Activated CD4-positive, alpha-beta T cell treated with anti-CD3 and anti-CD28 coated beads for 1 hour (primary cell): Measurements from ENCODE around the gene SUPT4H1.

Experiments used
- DNase-seq: peaks from one replicate; pipeline ENCODE4 v3.0.0-alpha.2; 2020

SUPT4H1 gene

GRCh38 chr17:58380207-58381123, 28.5 kb upstream of the SUPT4H1 start:
- DNase-seq: no peak

DNA sequence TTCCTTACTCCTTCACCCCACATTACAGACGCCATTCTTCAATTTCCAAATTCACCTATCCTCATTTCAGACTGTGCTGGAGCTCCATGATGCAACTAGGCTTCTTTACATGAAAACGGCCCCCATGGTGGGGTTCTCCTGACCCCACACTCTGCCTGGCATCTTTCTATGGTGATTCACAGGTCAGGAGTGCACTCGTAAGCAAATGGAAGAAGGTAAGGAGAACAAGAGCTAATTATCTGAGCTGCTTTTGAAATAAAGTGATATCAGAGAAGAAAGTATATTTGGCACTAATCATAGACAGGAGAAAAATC, 27.5 kb upstream of the SUPT4H1 start:
- DNase-seq: no peak

DNA sequence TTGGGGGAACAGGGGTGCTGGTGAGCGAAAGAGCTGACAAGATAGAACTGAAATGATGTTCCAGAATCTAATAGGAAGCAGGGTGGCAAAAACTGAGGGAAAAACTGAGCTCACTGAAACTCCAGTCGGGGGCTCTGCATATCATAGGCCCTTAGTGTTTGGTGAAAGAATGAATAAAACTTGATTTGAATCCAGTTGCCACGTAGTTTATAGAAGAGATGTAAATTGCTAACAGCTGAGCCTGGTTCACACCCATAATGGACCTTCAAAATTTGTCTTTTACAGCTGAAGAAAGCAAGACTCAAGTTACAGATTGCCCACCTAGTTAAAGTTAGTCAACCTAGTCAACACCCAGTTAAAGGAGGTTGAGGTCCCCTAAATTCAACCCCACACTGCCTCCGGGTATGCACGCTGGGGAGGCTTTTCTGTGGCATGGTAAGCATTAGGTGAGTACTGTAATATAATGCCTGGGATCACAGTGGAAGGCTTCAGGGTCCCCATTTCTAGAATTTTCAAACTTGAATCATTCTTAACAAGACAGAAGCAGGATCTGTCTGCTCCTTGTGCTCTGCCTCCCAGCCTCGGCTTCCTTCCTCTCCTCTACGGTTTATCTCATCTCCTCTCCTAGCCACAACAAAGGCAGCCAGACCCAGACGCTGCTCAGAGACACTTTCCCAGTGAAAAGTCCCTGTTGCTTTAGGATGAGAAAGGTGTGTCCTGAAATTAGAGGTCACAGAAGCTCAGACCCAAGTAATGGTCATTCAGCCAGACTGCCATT, 26.9 kb upstream of the SUPT4H1 start:
- DNase-seq: no peak

DNA sequence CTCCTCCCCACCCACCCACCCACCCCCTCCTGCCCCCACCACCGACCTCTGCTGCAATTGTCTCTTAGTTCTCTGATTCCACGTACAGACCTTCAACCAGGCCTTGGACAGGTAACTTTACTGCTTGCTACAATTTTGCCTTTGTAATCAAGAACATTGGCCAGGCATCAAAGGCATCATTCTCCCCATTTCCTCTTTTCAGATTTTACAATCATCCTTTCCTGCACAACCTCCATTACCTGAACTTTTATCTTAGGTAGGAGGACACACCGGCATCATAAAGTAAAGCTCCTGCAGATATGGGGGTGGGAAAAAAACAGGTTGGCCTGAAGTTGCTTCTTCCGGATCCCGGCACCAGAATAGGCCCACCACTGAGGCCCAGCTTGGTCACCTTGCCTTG, 25.7 kb upstream of the SUPT4H1 start:
- no peak for DNase-seq

- no peak for DNase-seq
Measured at GRCh38 chr17:58377093-58377601, 25.1 kb upstream of the SUPT4H1 start.

GRCh38 chr17:58376472-58377000, 24.5 kb upstream of the SUPT4H1 start:
- no peak for DNase-seq

DNA sequence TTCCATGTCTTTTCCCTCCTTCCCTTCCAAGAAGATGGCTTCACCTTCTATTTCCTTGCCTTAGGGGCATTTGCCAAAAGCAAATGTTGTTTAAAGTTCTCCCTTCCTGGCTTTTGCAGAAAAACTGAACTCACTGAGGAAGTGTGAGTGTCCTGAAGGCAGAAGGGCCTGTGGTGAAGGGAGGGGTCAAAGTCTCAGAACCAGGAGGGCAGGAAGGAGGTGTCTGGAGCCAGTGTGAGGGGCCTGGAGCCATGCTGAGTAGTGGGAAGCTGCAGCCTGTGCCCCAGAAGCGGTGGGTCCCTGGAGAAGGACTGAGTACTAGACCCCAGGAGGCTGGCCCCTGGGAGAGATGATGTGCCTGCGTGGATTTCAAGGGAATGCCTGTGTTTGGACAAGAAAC, 23.8 kb upstream of the SUPT4H1 start:
- DNase-seq: no peak

- DNase-seq: no peak
Measured at GRCh38 chr17:58375256-58375655, 23.3 kb upstream of the SUPT4H1 start.

DNA sequence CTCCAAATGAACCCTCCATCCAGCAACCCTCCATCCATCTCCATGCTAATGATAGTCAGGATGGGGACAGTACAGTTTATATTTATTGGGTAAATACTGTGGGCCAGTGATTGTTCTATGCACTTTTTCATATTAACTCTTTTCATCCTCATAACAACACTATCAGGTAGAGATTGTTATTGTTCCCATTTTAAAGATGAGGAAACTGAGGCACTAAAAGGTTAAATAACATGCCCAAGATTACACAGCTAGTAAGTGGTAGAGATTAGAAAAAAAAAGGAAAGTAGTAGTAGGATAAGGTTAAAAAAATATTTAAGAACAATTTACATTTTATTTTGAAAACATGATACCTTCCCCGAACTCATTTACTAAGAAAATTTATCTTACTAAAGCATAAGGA, 21.9 kb upstream of the SUPT4H1 start:
- DNase-seq: no peak

DNA sequence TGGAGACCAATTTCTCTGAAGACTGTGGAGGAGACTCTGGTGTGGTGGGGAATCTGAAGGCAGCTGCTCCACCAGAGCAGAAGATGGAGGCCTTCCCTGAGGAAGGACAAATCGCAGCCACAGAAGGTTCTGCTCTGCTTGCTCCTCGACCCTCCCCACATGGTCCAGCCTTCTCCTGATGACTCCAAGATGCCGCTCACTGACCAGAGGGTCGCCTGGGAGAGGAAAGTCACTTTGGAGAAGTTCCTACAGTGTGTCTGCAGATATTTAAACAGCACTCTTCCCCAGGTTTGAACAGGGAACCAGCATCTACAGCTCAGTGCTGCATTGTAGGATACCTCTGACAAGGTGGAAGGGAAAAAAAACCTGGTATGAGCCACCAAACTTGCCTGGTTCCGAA, 21.0 kb upstream of the SUPT4H1 start:
- no peak for DNase-seq

DNA sequence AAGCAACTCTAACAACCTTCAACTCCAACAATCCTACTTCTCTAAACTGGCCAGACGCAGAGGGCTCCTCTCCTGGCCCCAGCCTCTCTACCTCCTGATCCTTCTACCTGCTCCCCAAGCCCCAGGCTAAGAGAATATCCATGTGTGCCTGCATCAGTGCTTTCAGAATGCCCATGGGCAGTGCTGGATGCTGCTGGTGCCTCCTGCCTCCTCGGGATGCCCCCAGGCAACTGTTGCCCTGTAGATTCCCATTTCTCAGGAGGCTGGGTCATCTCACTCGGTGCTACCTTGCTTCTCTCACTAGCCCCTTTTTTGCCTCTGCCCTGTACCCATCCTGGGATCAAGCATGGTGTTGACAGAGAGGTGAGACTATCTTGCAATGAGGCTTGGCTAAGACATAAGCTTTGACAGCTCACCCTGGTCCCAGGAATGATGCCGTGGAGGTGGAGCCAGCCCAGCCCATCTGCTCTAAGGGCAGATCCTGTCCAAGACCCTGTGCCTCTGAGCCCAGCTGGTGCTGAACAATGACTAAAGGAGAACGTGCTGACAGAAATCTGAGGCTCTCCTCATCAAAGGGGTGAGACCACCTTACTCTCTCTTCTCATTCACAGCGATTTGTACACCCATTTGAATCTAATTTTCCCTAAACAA, 19.4 kb upstream of the SUPT4H1 start:
- no peak for DNase-seq

GRCh38 chr17:58370716-58371115, 18.7 kb upstream of the SUPT4H1 start:
- no peak for DNase-seq

DNA sequence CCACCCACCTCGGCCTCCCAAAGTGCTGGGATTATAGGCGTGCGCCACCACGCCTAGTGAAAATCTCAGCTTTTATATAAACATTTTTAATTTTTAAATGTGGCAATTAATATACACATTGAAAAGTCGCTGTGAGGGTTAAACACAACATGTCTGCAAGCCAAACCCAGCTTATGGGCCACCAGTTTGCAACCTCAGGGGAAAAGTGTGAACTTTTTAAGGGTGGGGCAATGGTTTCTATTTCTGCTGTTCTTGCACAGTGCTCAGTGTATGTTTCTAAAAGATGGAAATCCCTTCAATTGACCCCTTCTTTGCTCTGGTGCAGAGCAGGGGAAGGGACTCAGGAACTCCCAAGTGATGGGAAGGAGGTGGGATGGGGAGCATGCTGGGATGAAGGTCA, 18.3 kb upstream of the SUPT4H1 start:
- no peak for DNase-seq

- DNase-seq: no peak
Measured at GRCh38 chr17:58369214-58370031, 17.4 kb upstream of the SUPT4H1 start.

- DNase-seq: no peak
Measured at GRCh38 chr17:58368860-58369213, 16.8 kb upstream of the SUPT4H1 start.

DNA sequence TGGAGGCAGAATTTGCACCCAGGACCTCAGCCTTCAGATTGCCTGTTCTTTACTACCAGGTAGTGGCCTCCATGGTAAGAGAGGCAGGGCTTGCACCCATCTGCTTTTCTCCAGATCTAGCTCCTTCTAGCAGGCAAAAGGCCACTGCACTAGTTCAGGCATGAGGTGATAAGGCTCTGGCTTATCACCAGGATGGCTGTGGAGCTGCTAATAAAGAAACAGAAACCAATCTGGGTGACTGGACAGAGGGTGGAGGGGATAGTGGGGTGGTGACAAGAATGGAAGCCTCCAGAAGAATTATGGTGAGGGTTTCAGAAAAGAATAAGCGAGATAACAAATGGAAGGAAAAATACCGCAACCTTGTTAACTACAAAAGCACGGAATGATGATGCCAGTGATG, 15.5 kb upstream of the SUPT4H1 start:
- no peak for DNase-seq

- DNase-seq: no peak
Measured at GRCh38 chr17:58365980-58366595, 14.1 kb upstream of the SUPT4H1 start.

DNA sequence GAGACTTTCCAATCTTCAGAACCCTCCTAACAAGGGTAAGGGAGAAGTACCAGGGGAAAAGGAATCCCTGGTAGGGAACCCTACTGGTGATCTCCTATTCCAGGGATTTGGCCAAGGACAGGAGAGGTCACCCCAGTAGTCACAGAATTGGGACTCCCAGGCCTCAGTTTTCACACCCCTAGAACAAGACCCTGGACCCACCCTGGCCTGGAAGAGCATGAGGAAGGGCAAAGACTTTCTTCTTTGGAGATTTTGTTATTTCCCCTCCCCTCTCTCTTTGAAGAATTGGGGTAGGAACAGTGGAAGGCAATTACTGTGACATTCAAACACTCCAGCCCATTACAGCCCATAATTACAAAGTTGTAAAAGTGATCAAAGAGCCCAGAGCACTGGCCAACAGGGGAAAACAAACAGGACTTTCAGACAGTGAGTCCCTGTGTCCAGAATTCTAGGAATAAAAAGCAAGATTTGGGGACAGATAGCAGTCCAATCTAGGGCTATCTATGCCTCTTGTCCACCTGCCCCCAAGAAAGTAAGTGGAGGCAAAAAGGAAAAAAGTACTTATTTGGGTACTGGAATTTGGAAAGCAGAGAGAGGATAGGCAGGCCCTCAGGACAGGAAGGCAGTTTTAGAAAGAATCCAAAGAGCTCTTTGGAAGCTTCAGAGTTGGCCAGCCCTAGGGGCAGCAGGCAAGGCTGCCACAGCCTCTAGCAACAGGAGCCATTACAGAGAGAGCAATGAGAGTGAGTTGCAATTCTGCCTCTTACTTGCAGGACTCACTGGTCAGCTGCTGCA, 13.4 kb upstream of the SUPT4H1 start:
- DNase-seq: no peak

- no peak for DNase-seq
Measured at GRCh38 chr17:58364270-58364942, 12.4 kb upstream of the SUPT4H1 start.

- no peak for DNase-seq
Measured at GRCh38 chr17:58363457-58364185, 11.6 kb upstream of the SUPT4H1 start.
